Astrocyte (in vitro differentiated cells and primary cell): ENCODE data around the gene TUBA1C. TPM values are rescaled to one million over a fixed set of nuclear protein-coding genes. Genes with fewer than 3 reads are reported as not detected.
"Not testable (repeated sequence)": the region's sequence is repeated elsewhere in the genome, so short reads cannot be mapped to it uniquely, and the experiment has no call there.

Experiments
- DNase-seq: peaks from one replicate; pipeline ENCODE4 v3.0.0-alpha.2; 2010; ENCODE audit warnings: low read depth
- FAIRE-seq: peaks from 2 replicates; lab custom pipeline; 2011; peaks lifted over from hg19 to GRCh38; lab: Jason Lieb, UNC
- H2AFZ ChIP-seq: 2 replicates; pipeline ENCODE4 v1.6.0; 2012; ENCODE audit warnings: low read depth, low read length, inconsistent platforms
- H3K27ac ChIP-seq: 2 replicates; pipeline ENCODE4 v1.5.1; 2011; ENCODE audit warnings: low read depth, low read length, inconsistent platforms
- H3K27me3 ChIP-seq: 2 replicates; pipeline ENCODE4 v1.6.0; 2011; ENCODE audit warnings: low read length, inconsistent platforms; ENCODE audit not compliant: insufficient read depth
- H3K36me3 ChIP-seq: 2 replicates; pipeline ENCODE4 v1.5.1; 2011; ENCODE audit warnings: low read length, inconsistent platforms; ENCODE audit not compliant: insufficient read depth
- H3K4me1 ChIP-seq: 2 replicates; pipeline ENCODE4 v1.5.1; 2011; ENCODE audit warnings: low read length, inconsistent platforms; ENCODE audit not compliant: insufficient read depth
- H3K4me2 ChIP-seq: 2 replicates; pipeline ENCODE4 v1.6.0; 2012; ENCODE audit warnings: low read length, inconsistent platforms
- H3K4me3 ChIP-seq: 2 replicates; pipeline ENCODE4 v1.5.1; 2011; ENCODE audit warnings: low read depth, mild to moderate bottlenecking, low read length, inconsistent platforms; ENCODE audit not compliant: insufficient read depth
- H3K79me2 ChIP-seq: 2 replicates; pipeline ENCODE4 v1.6.0; 2012; ENCODE audit warnings: mild to moderate bottlenecking, low read length, inconsistent platforms; ENCODE audit not compliant: insufficient read depth
- H3K9ac ChIP-seq: 2 replicates; pipeline ENCODE4 v1.6.0; 2012; ENCODE audit warnings: mild to moderate bottlenecking, low read length, inconsistent platforms
- H3K9me3 ChIP-seq: 2 replicates; pipeline ENCODE4 v1.5.1; 2012; ENCODE audit warnings: low read depth, mild to moderate bottlenecking, low read length, inconsistent platforms; ENCODE audit not compliant: insufficient read depth
- H4K20me1 ChIP-seq: 2 replicates; pipeline ENCODE4 v1.6.0; 2012; ENCODE audit warnings: low read length, inconsistent platforms; ENCODE audit not compliant: insufficient read depth
- H3K27ac Mint-ChIP-seq: one replicate; pipeline ENCODE4 v1.8.0; 2021; ENCODE audit warnings: mild to moderate bottlenecking, mixed read lengths; ENCODE audit not compliant: unreplicated experiment
- H3K27me3 Mint-ChIP-seq: one replicate; pipeline ENCODE4 v1.8.0; 2021; ENCODE audit warnings: low read depth, mixed read lengths; ENCODE audit not compliant: unreplicated experiment
- H3K36me3 Mint-ChIP-seq: one replicate; pipeline ENCODE4 v1.8.0; 2021; ENCODE audit warnings: low read depth, mixed read lengths; ENCODE audit not compliant: unreplicated experiment
- H3K4me1 Mint-ChIP-seq: one replicate; pipeline ENCODE4 v1.8.0; 2021; ENCODE audit warnings: low read depth, mixed read lengths; ENCODE audit not compliant: unreplicated experiment
- H3K4me3 Mint-ChIP-seq: one replicate; pipeline ENCODE4 v1.8.0; 2021; ENCODE audit warnings: mild to moderate bottlenecking, moderate library complexity, mixed read lengths; ENCODE audit not compliant: unreplicated experiment
- H3K9me3 Mint-ChIP-seq: one replicate; pipeline ENCODE4 v1.8.0; 2021; ENCODE audit warnings: mild to moderate bottlenecking, mixed read lengths; ENCODE audit not compliant: unreplicated experiment
- CTCF ChIP-seq: IDR thresholded peaks from 2 replicates; pipeline ENCODE4 v1.5.1; 2011; ENCODE audit warnings: low read depth, mild to moderate bottlenecking, inconsistent platforms, low read length, moderate library complexity; ENCODE audit not compliant: insufficient read depth
- EZH2 ChIP-seq: IDR thresholded peaks from 2 replicates; pipeline ENCODE4 v1.6.1; 2012; ENCODE audit warnings: mild to moderate bottlenecking, low read length, inconsistent platforms; ENCODE audit not compliant: insufficient read depth
- total RNA-seq: library from RNA; stranded (reverse); gene quantifications from 2 replicates; pipeline ENCODE4 v1.2.1, GENCODE V29; 2021

TUBA1C gene
- total RNA-seq, 1 donor from 2014 or later = 408 TPM

DNA sequence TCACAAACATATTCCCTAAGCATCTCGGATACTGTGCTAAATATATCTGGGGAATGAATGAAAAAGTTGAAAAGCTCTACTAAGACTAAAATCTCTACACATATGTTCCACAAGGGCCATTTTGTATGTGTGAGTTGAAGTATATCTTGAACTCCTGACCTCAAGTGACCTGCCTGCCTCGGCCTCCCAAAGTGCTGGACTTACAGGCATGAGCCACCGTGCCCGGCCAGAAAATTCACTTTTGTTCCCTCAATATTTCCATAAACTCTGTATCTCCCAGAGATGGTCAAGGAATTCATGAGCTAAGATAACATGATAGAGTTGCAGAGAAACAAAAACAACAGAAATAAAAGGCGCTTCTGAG is 1.5 kb upstream of the TUBA1C start:
- H3K27ac Mint-ChIP-seq = no peak overlapping the region
- H3K9me3 Mint-ChIP-seq = no peaks in the 10 kb centered on the region
- H3K27me3 ChIP-seq = no peaks in the 10 kb centered on the region
- H3K4me3 ChIP-seq = no peak overlapping the region
- no peak overlapping the region for H3K9ac ChIP-seq
- peak overlapping the region; percentile 84 for H3K4me3 Mint-ChIP-seq
- no peak overlapping the region for H2AFZ ChIP-seq
- H3K9me3 ChIP-seq = no peaks in the 10 kb centered on the region
- peaks cover 51% of the 10 kb centered on the region for H3K79me2 ChIP-seq
- H3K4me1 ChIP-seq = peaks cover 38% of the 10 kb centered on the region
- DNase-seq = no peak
- peaks cover 7% of the 10 kb centered on the region for H3K36me3 ChIP-seq
- H3K4me1 Mint-ChIP-seq = peaks cover 14% of the 10 kb centered on the region
- no peak for FAIRE-seq
- peaks cover 30% of the 10 kb centered on the region for H4K20me1 ChIP-seq
- H3K36me3 Mint-ChIP-seq = peaks cover 1% of the 10 kb centered on the region
- H3K4me2 ChIP-seq = peak overlapping the region; percentile 92
- H3K27ac ChIP-seq = no peak overlapping the region
- no peaks in the 10 kb centered on the region for H3K27me3 Mint-ChIP-seq
- TF ChIP-seq CTCF (no peak), EZH2 (no peak)

GRCh38 chr12:49264466-49264872 is 413 bp upstream of the TUBA1C start:
- H3K9ac ChIP-seq = peak overlapping the region; percentile 98
- peaks cover 61% of the 10 kb centered on the region for H3K79me2 ChIP-seq
- H3K36me3 ChIP-seq = peaks cover 11% of the 10 kb centered on the region
- H3K4me2 ChIP-seq = peak overlapping the region; percentile 92
- DNase-seq = no peak
- no peaks in the 10 kb centered on the region for H3K9me3 ChIP-seq
- H3K4me3 ChIP-seq = peak overlapping the region; percentile 83
- TF ChIP-seq CTCF (no peak), EZH2 (no peak)
- Mint-ChIP-seq H3K27ac (peak overlapping the region; percentile 41), H3K36me3 (peaks cover 6% of the 10 kb centered on the region), H3K9me3 (no peaks in the 10 kb centered on the region), H3K4me1 (peaks cover 24% of the 10 kb centered on the region), H3K4me3 (peak overlapping the region; percentile 84), H3K27me3 (no peaks in the 10 kb centered on the region)
- peaks cover 40% of the 10 kb centered on the region for H4K20me1 ChIP-seq
- peaks cover 42% of the 10 kb centered on the region for H3K4me1 ChIP-seq
- peak overlapping the region; percentile 90 for H3K27ac ChIP-seq
- H2AFZ ChIP-seq = peak overlapping the region; percentile 74
- H3K27me3 ChIP-seq = no peaks in the 10 kb centered on the region
- FAIRE-seq = no peak

GRCh38 chr12:49269191-49269590 is 4.3 kb downstream of the TUBA1C start:
- Histone ChIP-seq H3K4me2 (peak overlapping the region; percentile 92), H3K27ac (peak overlapping the region; percentile 69), H4K20me1 (peaks cover 85% of the 10 kb centered on the region), H3K36me3 (peaks cover 51% of the 10 kb centered on the region), H3K4me1 (peaks cover 24% of the 10 kb centered on the region), H3K79me2 (peaks cover 77% of the 10 kb centered on the region), H3K9ac (peak overlapping the region; percentile 66), H3K4me3 (peak overlapping the region; percentile 83)
- FAIRE-seq, H3K9me3 ChIP-seq, DNase-seq, H3K27me3 ChIP-seq, H3K9me3 Mint-ChIP-seq, H3K27me3 Mint-ChIP-seq, H2AFZ ChIP-seq: not testable (repeated sequence)
- Mint-ChIP-seq H3K4me1 (peaks cover 30% of the 10 kb centered on the region), H3K4me3 (peak overlapping the region; percentile 96), H3K36me3 (peaks cover 27% of the 10 kb centered on the region), H3K27ac (peak overlapping the region; percentile 90)
